ENCODE measurements around the gene DENND2C. TPM values are rescaled to one million over a fixed set of nuclear protein-coding genes. Genes with fewer than 3 reads are reported as not detected.

Gene DENND2C
- polyA plus RNA-seq, 1 experiment: 0.45 TPM

- Histone ChIP-seq H3K4me3 (ENCODE audit: low read depth, low read length) (no peak overlapping the region), H3K36me3 (ENCODE audit: control insufficient read depth, insufficient read depth, low read length) (no peaks in the 10 kb centered on the region; the same call in 1 of the 2 replicates), H3K27me3 (ENCODE audit: control insufficient read depth, insufficient read depth, low read length) (no peaks in the 10 kb centered on the region)
- ChIA-PET POLR2A (no interaction called here), CTCF (no interaction called here)
- no peak for TF ChIP-seq CTCF (IDR thresholded peaks at IDR 0.05; ENCODE audit: insufficient read depth, low read depth, low read length)
- DNase-seq (ENCODE audit: low read depth): no peak
These were observed 60.0 kb downstream of the DENND2C start for GRCh38 chr1:114609826-114610225.

- no peak for DNase-seq (ENCODE audit: low read depth)
- no peak for TF ChIP-seq CTCF (IDR thresholded peaks at IDR 0.05; ENCODE audit: insufficient read depth, low read depth, low read length)
- H3K27me3 ChIP-seq (ENCODE audit: control insufficient read depth, insufficient read depth, low read length): no peaks in the 10 kb centered on the region
- ChIA-PET CTCF (no interaction called here), POLR2A (no interaction called here)
- H3K4me3 ChIP-seq (ENCODE audit: low read depth, low read length): no peak overlapping the region
- no peaks in the 10 kb centered on the region; the same call in 1 of the 2 replicates for H3K36me3 ChIP-seq (ENCODE audit: control insufficient read depth, insufficient read depth, low read length)
These were observed 60.8 kb downstream of the DENND2C start for GRCh38 chr1:114609026-114609425.

- no peak for DNase-seq (ENCODE audit: low read depth)
- ChIA-PET POLR2A (no interaction called here), CTCF (interaction anchor here (0.8 kb wide), 1 partner anchor 15 kb away, joined by 3 read pairs; no protein-coding TSS in a partner anchor)
These were observed 62.6 kb downstream of the DENND2C start for GRCh38 chr1:114607223-114607622.

GRCh38 chr1:114597949-114598348 lies 71.9 kb downstream of the DENND2C start:
- Histone ChIP-seq H3K36me3 (ENCODE audit: control insufficient read depth, insufficient read depth, low read length) (no peaks in the 10 kb centered on the region), H3K27me3 (ENCODE audit: control insufficient read depth, insufficient read depth, low read length) (no peaks in the 10 kb centered on the region), H3K4me3 (ENCODE audit: low read depth, low read length) (no peak overlapping the region)
- TF ChIP-seq CTCF (IDR thresholded peaks at IDR 0.05; ENCODE audit: insufficient read depth, low read depth, low read length): no peak
- no peak for DNase-seq (ENCODE audit: low read depth)
- POLR2A ChIA-PET: no interaction called here
- CTCF ChIA-PET: interaction anchor here (0.6 kb wide), 1 partner anchor 11 kb away, joined by 3 read pairs; no protein-coding TSS in a partner anchor

More at GRCh38 chr1:114607223-114607622, 62.6 kb downstream of the DENND2C start:
- Histone ChIP-seq H3K36me3 (ENCODE audit: control insufficient read depth, insufficient read depth, low read length) (no peaks in the 10 kb centered on the region; the same call in 1 of the 2 replicates), H3K4me3 (ENCODE audit: low read depth, low read length) (no peak overlapping the region), H3K27me3 (ENCODE audit: control insufficient read depth, insufficient read depth, low read length) (no peaks in the 10 kb centered on the region)
- no peak for TF ChIP-seq CTCF (IDR thresholded peaks at IDR 0.05; ENCODE audit: insufficient read depth, low read depth, low read length)

GRCh38 chr1:114595602-114596001 lies 74.2 kb downstream of the DENND2C start:
- H3K4me3 ChIP-seq (ENCODE audit: low read depth, low read length): no peak overlapping the region
- ChIA-PET POLR2A (interaction anchor here (0.5 kb wide), 1 partner anchor 646 kb away, joined by 6 read pairs; no protein-coding TSS in a partner anchor), CTCF (no interaction called here)
- no peaks in the 10 kb centered on the region for H3K36me3 ChIP-seq (ENCODE audit: control insufficient read depth, insufficient read depth, low read length)
- no peaks in the 10 kb centered on the region for H3K27me3 ChIP-seq (ENCODE audit: control insufficient read depth, insufficient read depth, low read length)
- DNase-seq (ENCODE audit: low read depth): no peak
- no peak for TF ChIP-seq CTCF (IDR thresholded peaks at IDR 0.05; ENCODE audit: insufficient read depth, low read depth, low read length)
